GM19043 (cell line): ENCODE results near the gene SYNM.
"Not testable (repeated sequence)": the region's sequence is repeated elsewhere in the genome, so short reads cannot be mapped to it uniquely, and the experiment has no call there.

Source experiments
- ATAC-seq: cut with Tn5 transposase; IDR thresholded peaks from one replicate; pipeline ENCODE4 v1.9.1; 2021; ENCODE audit warnings: low read depth; ENCODE audit not compliant: unreplicated experiment

Gene SYNM, protein sequence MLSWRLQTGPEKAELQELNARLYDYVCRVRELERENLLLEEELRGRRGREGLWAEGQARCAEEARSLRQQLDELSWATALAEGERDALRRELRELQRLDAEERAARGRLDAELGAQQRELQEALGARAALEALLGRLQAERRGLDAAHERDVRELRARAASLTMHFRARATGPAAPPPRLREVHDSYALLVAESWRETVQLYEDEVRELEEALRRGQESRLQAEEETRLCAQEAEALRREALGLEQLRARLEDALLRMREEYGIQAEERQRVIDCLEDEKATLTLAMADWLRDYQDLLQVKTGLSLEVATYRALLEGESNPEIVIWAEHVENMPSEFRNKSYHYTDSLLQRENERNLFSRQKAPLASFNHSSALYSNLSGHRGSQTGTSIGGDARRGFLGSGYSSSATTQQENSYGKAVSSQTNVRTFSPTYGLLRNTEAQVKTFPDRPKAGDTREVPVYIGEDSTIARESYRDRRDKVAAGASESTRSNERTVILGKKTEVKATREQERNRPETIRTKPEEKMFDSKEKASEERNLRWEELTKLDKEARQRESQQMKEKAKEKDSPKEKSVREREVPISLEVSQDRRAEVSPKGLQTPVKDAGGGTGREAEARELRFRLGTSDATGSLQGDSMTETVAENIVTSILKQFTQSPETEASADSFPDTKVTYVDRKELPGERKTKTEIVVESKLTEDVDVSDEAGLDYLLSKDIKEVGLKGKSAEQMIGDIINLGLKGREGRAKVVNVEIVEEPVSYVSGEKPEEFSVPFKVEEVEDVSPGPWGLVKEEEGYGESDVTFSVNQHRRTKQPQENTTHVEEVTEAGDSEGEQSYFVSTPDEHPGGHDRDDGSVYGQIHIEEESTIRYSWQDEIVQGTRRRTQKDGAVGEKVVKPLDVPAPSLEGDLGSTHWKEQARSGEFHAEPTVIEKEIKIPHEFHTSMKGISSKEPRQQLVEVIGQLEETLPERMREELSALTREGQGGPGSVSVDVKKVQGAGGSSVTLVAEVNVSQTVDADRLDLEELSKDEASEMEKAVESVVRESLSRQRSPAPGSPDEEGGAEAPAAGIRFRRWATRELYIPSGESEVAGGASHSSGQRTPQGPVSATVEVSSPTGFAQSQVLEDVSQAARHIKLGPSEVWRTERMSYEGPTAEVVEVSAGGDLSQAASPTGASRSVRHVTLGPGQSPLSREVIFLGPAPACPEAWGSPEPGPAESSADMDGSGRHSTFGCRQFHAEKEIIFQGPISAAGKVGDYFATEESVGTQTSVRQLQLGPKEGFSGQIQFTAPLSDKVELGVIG (N-terminal part only)

DNA sequence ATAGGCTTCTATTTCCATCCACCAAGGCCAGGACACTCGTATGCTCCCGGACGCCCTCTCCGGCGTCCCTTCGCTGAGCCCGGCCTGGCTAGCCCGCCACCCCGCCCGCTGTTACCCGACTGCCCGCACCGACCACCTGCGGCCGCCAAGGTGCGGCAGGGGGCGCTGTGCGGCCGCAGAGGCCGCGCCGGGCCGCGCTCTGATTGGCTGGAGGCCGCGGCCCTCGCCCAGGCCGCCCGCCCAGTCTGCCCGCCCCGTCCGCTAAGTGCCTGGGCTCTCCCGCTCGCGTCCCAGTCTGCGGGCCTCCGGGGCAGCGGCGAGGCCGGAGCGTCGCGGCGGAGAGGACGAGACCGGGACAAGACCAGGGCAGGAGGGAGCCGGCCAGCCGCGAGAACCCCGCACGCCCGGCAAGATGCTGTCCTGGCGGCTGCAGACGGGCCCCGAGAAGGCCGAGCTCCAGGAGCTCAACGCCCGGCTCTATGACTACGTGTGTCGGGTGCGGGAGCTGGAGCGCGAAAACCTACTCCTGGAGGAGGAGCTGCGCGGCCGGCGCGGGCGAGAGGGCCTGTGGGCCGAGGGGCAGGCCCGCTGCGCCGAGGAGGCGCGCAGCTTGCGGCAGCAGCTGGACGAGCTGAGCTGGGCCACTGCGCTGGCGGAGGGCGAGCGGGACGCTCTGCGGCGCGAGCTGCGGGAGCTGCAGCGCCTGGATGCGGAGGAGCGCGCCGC lies at the start of gene SYNM:
Gene SYNM, plus strand, starts transcription at position 293 of the 726 bp plus-strand sequence. Its CDS starts 120 bp downstream, at position 413.
- ATAC-seq: peak; percentile 63

GRCh38 chr15:99055555-99056134 lies 49.2 kb upstream of the SYNM start:
- no peak for ATAC-seq

GRCh38 chr15:99057020-99057419 lies 47.9 kb upstream of the SYNM start:
- ATAC-seq: no peak

- ATAC-seq: no peak
Measured at GRCh38 chr15:99057697-99058420, 47.0 kb upstream of the SYNM start.

DNA sequence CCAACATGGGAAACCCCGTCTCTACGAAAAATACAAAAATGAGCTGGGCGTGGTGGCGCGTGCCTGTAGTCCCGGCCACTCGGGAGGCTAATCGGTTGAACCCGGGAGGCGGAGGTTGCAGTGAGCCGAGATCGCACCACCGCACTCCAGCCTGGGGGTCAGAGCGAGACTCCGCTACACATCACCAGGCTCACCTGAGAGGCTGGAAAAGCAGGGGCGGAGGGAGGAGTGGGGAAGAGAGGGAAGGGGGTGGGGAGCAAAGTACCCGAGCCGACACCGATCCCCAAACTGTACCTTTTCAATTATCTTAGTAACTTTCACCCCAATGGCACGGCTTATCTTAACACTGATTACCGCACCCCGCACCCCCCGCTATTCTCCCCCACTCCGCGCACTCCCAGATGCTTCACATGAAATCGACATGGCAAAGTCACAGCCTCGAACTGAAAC lies 46.4 kb upstream of the SYNM start:
- no peak for ATAC-seq

DNA sequence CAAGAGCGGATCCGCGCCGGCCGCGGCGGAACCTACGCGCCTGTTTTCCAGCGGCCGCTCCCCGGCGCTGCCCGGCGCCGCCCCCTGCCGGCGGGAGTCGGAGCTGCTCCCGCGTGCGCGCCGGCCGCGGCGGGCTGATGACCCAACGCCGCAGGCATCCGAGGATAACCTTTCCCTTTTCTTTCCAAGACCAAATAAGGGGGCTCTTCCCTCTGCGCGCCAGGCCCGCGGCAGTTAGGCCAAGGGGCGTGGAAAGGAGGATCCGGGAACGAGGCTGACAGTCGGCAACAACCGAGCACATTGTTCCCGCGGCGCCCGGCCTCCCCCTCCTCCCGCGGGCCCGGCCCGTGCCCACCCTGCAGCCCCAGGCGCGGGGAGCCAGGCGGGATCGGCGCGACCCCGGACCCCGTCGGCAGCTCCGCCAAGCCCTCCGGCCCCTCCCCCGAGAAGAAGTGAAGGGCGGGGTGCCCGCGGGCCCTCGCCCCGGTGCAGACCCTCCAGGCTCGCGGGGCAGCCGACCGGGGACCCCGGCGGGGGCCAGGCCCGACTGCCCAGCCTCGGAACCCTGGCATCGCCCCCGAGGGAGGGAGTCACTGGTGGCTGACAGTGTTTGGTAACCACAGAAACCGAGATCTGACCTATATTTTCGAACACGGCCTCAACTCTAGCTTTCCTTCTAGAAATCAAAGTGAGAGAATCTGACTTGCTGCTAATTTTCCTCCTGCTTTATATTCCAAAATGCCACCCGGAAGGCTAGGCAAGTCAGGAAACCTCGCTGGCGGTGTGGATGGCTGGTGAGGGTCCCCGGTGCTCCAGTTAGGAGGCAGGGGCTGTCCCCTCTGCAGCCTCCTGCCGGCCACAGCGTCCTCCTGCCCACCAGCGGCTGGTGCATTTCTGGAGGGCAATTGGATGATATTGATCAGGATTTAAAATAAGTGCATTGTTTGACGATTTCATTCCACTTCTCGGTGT lies 45.6 kb upstream of the SYNM start:
- ATAC-seq: peak; percentile 74

GRCh38 chr15:99060186-99060585 lies 44.7 kb upstream of the SYNM start:
- ATAC-seq: not testable (repeated sequence)

DNA sequence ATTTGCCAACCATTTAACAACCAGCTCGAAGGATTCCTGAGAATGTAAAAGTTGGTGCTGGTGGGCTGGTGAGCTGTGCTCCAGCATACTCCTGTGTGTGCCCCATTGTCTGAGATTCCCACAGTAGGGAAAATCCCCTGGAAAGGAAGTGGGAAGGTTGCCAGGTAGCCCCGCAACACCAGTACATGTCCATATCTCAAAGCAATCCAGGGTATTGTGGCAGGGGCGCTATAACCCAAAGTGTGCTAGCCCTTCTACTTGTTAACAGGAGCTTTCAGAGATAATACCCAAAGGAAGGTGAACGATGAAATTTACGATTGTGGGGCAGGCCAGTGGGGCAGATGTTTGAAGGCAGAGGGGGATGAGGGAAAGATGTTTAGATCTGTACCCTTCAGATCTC lies 42.7 kb upstream of the SYNM start:
- ATAC-seq: no peak

- no peak for ATAC-seq
Measured at GRCh38 chr15:99068186-99068585, 36.7 kb upstream of the SYNM start.

GRCh38 chr15:99070208-99070607 lies 34.7 kb upstream of the SYNM start:
- no peak for ATAC-seq

DNA sequence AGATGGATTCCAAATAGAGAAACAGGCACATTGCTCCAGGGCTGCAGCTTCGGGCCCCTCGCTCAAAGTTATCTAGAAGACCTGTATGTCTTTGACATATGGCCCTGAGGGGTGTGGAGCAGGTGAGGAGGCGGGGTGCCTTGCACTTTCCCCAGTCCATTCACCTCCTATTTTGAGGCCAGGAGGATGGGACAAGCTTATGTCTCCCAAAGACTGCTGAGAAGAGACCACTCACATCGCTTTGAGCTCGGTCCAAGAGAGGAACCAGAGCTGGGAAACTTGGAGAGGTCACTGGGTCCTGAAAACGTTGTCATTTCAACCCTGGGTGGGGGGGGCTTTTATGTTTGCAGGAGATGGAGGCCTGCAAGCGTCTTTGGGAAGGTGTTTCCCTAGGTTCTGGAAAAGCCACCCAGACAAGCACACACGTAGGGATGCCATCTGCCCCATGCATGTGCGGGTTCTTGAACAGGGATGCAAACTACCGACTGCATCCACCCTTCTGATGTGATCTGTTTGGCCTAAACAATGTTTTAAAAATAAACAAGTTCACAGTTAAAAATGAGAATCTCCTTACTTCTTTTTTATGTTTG lies 33.7 kb upstream of the SYNM start:
- no peak for ATAC-seq

DNA sequence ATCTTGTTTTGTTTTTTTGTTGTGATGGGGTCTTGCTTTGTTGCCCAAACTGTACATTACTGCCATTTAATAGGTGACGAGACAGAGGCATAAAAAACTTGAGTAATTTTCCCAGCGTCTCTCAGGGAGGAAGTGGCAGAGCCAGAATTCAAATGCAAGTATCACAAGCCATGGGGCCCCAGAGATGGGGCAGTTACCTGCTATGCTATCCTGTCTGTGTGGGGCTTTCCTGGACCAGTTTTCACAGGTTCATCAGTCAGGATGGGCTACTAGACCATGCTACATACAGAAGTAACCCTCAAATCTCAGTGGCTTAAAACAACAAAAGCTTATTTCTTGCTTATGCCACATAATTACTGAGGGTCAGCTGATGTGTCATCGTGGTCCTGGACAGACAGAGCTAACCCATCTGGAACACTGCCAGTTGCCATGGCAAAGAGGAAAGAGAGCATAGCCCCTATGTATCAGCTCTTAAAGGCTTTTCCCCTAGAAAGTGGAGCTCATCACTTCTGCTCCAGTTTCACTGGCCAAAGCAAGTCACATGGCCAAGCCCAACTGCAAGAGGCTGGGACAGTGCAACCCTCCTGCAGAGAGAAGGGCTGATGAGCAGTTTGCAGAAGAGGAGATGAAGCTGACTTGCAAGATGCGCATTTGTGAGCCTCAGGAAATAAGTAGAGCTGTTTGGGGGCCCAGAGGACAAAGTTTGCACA lies 31.7 kb upstream of the SYNM start:
- no peak for ATAC-seq

DNA sequence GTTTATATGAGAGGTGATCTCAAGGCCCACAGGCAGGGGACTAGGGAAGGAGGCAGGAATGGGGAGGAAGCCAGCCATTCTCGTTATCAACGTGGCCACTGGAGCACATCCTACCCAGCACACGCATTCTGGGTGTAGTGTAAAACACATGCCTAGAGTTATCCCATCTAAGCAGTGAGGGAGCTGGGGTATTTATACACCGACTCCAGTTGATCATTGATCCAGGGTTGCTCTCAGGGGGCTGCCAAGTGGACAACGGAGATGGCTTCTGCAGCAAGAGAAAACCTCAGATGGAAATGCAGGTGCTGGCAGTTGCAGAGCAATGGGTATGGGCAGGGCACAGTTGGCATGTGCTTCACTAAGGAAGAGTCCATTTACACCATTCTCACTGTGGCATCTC lies 30.4 kb upstream of the SYNM start:
- ATAC-seq: no peak

DNA sequence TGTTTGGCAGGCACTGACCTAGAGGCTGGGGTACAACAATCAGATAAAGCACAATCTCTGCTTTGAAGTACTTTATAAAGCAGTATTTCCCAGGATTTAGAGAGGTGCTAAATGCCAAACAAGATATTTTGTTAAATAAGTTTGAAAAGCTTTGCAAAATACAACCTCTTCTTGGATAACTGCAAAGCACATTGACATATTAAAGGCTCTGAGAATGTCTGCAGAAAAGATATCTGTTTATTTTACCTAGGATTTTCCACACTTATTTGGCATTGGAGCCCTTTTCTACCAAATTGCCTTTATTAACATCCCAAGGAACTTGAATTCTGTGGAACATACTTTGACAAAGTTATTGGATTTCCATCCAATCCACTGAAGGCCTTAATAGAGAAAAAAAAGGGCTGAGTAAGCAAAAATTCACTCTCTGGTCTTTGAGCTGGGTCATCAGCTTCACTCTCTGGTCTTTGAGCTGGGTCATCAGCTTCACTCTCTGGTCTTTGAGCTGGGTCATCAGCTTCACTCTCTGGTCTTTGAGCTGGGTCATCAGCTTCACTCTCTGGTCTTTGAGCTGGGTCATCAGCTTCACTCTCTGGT lies 29.7 kb upstream of the SYNM start:
- not testable (repeated sequence) for ATAC-seq

DNA sequence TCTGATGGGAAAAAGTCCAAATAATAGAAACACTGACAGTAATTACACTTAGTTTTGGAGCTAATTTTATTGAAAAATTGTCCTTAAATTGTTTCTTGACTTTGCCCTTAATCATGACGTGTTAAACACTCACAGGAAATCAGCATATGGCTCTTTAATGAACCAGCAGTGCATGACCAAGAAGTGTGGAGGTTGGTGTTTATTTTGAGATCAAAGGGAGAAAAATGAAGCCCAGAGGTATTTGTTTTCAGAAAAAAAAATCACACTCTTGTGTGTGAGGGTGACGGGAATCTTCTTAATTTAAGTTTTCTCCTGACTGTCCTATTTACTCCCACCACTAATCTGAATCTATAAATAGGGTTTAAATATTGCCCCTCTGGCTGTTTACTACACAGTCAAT lies 28.8 kb upstream of the SYNM start:
- ATAC-seq: peak; percentile 9

DNA sequence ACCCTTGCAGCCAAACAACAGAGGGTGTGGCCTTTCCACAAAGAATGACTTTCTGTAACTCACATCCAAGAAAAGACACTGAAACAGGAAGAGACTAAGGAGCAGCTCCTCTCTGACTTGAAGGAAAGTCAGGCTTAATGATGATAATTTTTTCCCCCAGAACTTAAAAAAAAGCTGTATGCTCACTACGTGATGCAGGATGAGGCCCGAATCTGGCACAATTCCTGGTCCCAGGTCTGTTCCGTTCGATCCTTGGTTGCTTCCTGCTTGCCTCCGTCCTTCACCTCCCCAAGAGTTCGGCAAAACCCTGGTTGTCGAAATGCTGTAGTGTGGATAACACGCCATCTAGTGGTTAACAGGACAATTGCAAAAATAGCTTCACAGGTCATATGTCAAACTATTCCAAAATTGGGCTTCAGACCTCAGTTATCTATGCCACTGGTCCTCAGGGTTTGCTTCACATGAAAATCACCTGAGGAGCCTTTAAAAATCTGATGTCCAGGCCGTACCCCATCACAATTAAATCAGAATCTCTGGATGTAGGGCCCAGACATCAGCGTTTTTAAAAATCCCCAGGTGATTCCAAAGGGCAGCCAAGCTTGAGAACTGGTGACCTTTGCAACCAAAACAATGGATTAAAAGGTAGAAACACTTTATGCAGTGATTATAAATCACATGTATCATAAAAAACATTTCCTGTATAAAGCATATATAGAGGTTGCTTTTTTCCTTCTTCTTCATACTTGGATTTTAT lies 28.1 kb upstream of the SYNM start:
- ATAC-seq: peak; percentile 85
